Activated T-cell treated with anti-CD3 and anti-CD28 coated beads for 1 hour (primary cell): ENCODE data around the gene DNAJC13.
"Not testable (repeated sequence)": the region's sequence is repeated elsewhere in the genome, so short reads cannot be mapped to it uniquely, and the experiment has no call there.

Source experiments
- DNase-seq: peaks from one replicate; pipeline ENCODE4 v3.0.0-alpha.2; 2020; ENCODE audit warnings: low read depth

DNAJC13 gene, protein sequence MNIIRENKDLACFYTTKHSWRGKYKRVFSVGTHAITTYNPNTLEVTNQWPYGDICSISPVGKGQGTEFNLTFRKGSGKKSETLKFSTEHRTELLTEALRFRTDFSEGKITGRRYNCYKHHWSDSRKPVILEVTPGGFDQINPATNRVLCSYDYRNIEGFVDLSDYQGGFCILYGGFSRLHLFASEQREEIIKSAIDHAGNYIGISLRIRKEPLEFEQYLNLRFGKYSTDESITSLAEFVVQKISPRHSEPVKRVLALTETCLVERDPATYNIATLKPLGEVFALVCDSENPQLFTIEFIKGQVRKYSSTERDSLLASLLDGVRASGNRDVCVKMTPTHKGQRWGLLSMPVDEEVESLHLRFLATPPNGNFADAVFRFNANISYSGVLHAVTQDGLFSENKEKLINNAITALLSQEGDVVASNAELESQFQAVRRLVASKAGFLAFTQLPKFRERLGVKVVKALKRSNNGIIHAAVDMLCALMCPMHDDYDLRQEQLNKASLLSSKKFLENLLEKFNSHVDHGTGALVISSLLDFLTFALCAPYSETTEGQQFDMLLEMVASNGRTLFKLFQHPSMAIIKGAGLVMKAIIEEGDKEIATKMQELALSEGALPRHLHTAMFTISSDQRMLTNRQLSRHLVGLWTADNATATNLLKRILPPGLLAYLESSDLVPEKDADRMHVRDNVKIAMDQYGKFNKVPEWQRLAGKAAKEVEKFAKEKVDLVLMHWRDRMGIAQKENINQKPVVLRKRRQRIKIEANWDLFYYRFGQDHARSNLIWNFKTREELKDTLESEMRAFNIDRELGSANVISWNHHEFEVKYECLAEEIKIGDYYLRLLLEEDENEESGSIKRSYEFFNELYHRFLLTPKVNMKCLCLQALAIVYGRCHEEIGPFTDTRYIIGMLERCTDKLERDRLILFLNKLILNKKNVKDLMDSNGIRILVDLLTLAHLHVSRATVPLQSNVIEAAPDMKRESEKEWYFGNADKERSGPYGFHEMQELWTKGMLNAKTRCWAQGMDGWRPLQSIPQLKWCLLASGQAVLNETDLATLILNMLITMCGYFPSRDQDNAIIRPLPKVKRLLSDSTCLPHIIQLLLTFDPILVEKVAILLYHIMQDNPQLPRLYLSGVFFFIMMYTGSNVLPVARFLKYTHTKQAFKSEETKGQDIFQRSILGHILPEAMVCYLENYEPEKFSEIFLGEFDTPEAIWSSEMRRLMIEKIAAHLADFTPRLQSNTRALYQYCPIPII (N-terminal part only)

GRCh38 chr3:132416807-132417694 is at the start of gene DNAJC13:
DNAJC13 (plus strand) TSS chr3:132417502; CDS start chr3:132434551, 17,049 bp downstream.
- peak; percentile 82 for DNase-seq

- DNase-seq = no peak
These were observed 48.8 kb upstream of the DNAJC13 start for GRCh38 chr3:132368515-132368914.

GRCh38 chr3:132368962-132369361 is 48.3 kb upstream of the DNAJC13 start:
- DNase-seq = no peak

- DNase-seq = not testable (repeated sequence)
These were observed 40.4 kb upstream of the DNAJC13 start for GRCh38 chr3:132376945-132377354.

DNA sequence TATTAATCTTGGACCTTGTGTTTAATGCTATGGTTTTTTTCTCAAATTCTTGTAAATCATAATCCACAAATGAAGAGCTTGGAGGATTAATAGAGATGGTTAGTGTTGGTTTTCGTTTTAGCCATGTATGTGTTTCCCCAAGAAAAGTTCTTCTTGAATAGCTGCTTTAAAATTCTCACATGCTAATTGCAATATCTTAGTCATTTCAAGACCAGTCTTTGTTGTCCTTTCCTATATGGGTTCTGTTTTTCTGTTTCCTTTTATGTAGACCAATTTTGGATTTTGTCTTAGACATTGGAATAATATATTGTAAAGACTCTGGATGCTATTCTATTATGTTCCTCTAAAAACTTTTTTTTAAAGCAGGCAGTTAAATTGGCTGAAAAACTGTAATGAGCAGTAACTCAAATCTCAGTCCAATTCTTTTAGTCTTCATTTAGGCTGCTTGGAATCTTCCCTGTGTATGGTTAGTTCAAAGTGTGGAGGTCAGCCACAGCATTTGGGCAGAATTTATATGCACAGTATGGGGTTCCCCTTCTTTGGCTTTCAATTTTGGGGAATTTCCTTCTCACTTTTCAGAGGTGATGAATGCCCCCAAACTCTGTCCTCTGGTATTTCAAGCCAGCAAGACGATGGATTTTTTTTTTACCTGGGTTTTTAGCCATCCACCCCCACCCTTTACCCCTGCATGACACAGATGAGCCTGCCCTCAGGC is 39.1 kb upstream of the DNAJC13 start:
- DNase-seq = no peak

DNA sequence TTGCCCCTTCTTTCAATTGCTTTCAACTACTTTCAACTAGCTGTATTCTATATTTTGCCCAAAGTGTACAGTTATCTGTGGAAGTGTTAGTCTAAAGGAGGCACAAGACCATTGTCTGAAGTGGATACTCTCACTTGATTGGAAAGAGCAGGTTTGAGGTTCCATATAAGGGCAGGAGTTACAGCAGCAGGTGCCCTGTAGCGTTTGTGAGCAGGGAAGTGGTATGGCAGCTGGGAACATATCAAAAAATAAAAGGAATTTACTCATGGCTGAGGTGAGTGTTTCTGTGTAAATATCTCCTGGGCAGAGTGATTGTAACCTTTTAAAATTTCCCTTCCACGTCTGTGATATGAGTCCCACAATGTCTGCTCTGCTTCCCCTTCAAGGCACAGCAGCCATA is 38.5 kb upstream of the DNAJC13 start:
- DNase-seq = no peak

- DNase-seq = no peak
These were observed 36.4 kb upstream of the DNAJC13 start for GRCh38 chr3:132380920-132381319.

GRCh38 chr3:132381348-132381944 is 35.9 kb upstream of the DNAJC13 start:
- no peak for DNase-seq

DNA sequence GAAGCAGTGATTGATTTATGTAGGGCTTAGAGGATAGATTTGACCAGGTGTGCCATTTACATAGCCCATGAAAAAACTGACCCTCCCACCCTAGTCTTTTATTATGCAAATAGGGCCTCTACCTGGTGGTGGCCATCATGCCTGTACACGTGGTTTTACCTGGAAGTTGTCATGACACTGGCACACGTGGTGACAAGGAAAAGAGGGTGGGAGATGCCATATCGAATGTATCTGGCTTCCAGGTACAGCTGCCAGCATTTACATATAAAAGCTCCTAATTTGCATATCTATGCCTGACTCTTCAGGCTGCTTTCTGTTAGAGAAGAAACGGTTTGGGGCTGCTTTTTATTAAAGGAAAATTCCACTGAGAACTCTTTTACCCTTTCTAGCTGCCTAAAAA is 35.0 kb upstream of the DNAJC13 start:
- DNase-seq = no peak

GRCh38 chr3:132382688-132383194 is 34.6 kb upstream of the DNAJC13 start:
- no peak for DNase-seq

DNA sequence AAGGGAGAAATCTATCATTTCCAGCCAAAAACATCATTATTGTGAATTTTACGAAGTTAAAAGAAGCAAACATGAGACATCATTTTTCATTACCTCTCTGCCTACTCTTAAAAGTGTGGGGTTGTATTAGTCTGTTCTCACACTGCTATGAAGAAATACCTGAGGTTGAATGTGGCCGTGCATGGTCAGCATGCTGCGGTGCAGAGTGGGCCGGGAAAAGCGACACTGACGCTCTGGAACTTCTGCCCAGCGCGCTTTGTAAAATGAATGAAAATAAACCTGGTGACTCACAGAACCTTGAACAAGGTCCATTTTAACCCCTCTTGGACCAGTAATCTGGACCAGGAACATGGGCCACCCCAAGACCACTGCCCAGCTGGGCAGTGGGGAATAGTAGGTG is 31.0 kb upstream of the DNAJC13 start:
- no peak for DNase-seq

DNA sequence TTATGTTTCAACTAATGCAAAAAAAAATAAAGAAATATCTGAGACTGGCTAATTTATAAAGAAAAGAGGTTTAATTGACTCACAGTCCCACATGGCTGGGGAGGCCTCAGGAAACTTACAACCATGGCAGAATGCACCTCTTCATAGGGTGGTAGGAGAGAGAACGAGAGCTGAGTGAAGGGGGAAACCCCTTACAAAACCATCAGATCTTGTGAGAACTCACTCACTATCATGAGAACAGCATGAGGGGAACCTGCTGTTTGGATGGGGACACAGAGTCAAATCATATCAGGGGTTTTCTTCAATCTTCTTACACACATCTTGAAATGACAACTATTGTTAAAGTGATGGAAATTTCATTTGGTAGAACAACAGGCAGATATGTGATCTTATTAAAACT is 24.6 kb upstream of the DNAJC13 start:
- not testable (repeated sequence) for DNase-seq

DNA sequence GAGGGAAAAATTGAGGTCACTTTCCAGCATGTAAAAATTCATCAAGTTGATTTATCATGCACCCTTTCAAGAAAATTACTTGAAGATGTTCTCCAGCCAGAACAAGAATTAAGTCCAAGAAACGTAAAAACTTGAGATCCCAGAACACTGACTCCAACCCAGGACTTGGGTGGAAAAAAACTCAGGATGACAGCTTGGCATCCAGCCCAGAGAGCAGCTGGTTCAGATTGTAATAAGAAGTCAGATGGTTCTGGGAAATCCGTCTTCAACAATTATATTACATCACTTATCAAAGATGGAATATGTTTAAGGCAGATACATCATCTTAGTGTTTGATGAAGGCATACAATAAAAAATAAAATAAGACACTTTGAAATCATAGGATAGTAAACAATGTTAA is 23.0 kb upstream of the DNAJC13 start:
- DNase-seq = no peak

DNA sequence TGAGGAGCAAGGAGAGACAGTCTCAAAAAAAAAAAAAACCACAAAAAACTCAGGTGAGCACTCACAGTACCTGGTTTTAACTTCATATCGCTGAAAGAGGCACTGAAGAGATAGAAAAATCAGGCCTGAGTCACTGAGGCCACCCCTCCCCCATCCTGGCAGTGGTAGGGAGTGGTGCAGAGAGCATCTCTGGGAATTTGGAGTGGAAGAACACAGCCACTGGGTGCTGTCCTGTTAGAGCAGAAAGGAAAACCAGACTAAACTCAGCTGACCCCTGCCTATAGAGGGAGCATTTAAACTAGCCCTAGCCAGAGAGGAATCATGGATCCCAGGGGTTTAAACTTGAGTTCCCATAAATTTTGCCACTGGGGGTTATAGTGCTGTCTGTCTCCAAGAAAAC is 22.2 kb upstream of the DNAJC13 start:
- no peak for DNase-seq

GRCh38 chr3:132396255-132396654 is 21.0 kb upstream of the DNAJC13 start:
- DNase-seq = no peak

DNA sequence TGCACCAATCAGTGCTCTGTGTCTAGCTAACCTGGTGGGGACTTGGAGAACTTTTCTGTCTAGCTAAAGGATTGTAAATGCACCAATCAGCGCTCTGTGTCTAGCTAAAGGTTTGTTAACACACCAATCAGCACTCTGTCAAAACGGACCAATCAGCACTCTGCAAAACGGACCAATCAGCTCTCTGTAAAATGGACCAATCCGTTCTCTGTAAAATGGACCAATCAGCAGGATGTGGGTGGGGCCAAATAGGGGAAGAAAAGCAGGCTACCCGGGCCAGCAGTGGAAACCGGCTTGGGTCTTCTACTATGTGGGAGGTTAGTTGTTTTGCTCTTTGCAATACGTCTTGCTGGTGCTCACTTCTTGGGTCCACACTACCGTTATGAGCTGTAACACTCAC is 20.5 kb upstream of the DNAJC13 start:
- DNase-seq = not testable (repeated sequence)

DNA sequence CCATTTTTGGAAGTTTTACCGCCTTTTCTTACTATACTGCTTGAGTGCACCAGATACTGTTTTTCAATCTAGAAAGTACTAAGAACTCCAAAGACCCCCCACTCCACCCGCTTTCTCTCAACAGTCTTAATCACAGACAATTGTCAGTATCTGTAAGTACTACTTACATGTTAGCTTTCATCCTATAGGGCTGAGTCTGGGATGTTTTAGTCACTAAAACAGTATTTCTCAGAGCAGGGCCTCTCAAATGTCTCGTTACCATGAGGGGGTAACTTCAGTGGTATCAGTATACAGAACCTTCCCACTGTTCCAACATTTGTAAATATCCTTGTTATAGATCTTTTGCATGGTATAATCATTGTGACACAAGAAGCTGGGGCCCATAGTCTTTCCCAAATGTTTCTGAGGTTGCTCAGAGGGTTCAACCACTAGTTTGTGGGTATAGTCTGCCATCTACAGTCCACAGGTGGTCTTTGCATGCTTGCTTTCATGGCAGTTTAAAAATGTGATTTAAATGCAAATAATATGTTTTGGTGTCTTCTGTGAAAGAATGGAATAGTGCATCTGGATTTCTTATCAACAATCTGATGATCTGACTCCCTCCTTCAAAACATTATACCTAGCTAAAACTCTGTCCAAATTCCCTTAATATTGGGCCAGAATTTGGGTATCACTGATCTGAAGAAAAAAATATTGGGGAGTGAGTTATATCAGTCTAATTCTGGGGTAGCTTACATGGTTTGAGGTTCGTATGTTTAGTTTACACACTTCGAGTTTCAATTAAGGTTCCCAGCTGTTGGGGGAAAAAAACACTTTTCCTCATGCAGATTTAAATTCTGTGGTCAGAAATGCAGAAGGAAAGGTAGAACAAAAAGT is 18.0 kb upstream of the DNAJC13 start:
- no peak for DNase-seq

- DNase-seq = no peak
These were observed 16.0 kb upstream of the DNAJC13 start for GRCh38 chr3:132401255-132401654.

DNA sequence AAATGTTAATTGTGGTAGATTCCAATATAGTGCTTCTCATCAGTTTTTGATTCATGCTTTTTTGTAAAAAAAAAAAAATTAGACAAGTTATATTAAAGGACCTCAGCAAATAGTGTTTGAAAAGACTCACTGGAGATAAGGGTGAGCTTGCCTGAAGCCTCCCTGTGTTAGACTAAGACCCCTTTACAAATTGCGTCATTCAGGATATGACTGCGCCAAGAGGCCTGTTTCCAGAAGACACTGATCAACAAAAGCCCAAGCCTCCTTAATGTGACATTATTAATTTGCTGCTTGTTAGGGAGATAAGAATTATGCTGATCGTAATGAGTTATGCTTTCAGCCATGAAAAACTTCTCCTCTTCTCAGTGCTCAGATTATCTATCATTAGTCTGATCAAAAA is 13.0 kb upstream of the DNAJC13 start:
- no peak for DNase-seq
